ENCODE results near the gene COL24A1. TPM values are rescaled to one million over a fixed set of nuclear protein-coding genes. Genes with fewer than 3 reads are reported as not detected.

COL24A1 gene
- total and polyA plus RNA-seq, 2 of the 8 experiments (the other 6 are each of a cell fraction or from before 2014, with no cell fraction given) = 0.23 to 1.1 TPM

DNA sequence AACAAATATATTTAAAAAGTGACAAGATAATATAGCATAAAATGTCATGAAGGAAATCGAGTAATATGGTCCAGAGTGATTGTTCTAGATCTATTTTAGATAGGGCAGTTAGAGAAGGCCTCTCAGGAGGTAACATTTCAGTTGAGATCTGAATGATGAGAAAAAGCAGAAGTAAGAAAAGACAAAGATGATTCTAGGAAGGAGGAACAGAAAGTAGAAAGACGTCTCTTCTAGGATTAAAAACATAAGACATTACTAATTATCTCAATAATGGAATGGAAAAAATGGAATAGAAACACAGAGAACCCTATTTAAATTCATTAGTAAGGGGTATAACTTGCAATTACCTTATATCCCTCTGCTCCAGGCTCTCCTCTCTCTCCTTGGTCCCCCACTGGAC lies 318.3 kb downstream of the COL24A1 start:
- no peak overlapping the region for H2BK120ac ChIP-seq (replicated peaks; ENCODE audit: low read depth, low read length)
- H3K27me3 ChIP-seq (replicated peaks in 1 of 4; ENCODE audit: control insufficient read depth in 3 of 4, extremely low read depth in 1 of 4, insufficient read depth in 3 of 4, low read length in 3 of 4) = no peaks in the 10 kb centered on the region
- CTCF ChIA-PET (ENCODE audit: partially characterized antibody) = no interaction called here
- H3K18ac ChIP-seq (ENCODE audit: extremely low read depth, low read length) = no peak overlapping the region
- no peak overlapping the region for H3K14ac ChIP-seq (ENCODE audit: insufficient read length)
- no peaks in the 10 kb centered on the region for H4K20me1 ChIP-seq (replicated peaks in 1 of 2; ENCODE audit: control insufficient read depth in 1 of 2, insufficient read depth in 2 of 2, low read length in 2 of 2)
- H3K36me3 ChIP-seq (ENCODE audit: control insufficient read depth in 2 of 4, insufficient read depth in 4 of 4, low read length in 3 of 4) = no peaks in the 10 kb centered on the region
- H4K91ac ChIP-seq (replicated peaks; ENCODE audit: insufficient read length, low read length) = no peak overlapping the region
- H2BK5ac ChIP-seq (ENCODE audit: low read depth, low read length) = no peak overlapping the region
- H3K79me2 ChIP-seq (ENCODE audit: control insufficient read depth in 1 of 2, insufficient read depth in 2 of 2, low read length in 2 of 2) = no peaks in the 10 kb centered on the region
- H2BK12ac ChIP-seq (ENCODE audit: low read depth, low read length) = no peak overlapping the region
- no peaks in the 10 kb centered on the region for H3K4me1 ChIP-seq (replicated peaks in 1 of 4; ENCODE audit: control insufficient read depth in 3 of 4, insufficient read depth in 4 of 4, low read length in 3 of 4)
- no peak overlapping the region for H2BK20ac ChIP-seq (ENCODE audit: low read length)
- no peak overlapping the region for H3K9ac ChIP-seq (replicated peaks in 1 of 4; ENCODE audit: extremely low read depth in 1 of 4, low read depth in 3 of 4, low read length in 3 of 4)
- H3K23me2 ChIP-seq (ENCODE audit: low read depth, low read length) = no peaks in the 10 kb centered on the region
- H4K8ac ChIP-seq (ENCODE audit: extremely low read depth, insufficient read depth, low read length) = no peak overlapping the region
- H2AK5ac ChIP-seq (ENCODE audit: low read depth, low read length) = no peak overlapping the region
- WGBS, 2 experiments (ENCODE audit: extremely low coverage in 1 of 2, insufficient coverage in 1 of 2, insufficient read length in 1 of 2, insufficient replicate concordance in 2 of 2, low coverage in 1 of 2, low lambda C conversion rate in 2 of 2, missing lambda C conversion rate in 1 of 2) = 77% methylated on average over 2 of the region's 2 CpGs; no CpG with 5 or more reads in 1 of the 2 experiments
- no peak overlapping the region for H3K27ac ChIP-seq (ENCODE audit: low read depth, low read length)
- DNase-seq (ENCODE audit: low read depth in 1 of 2, low spot score in 2 of 2) (no peak), FAIRE-seq (no peak)
- no peak overlapping the region for H4K5ac ChIP-seq (ENCODE audit: insufficient read length, low read depth, low read length)
- H3K9me3 ChIP-seq (ENCODE audit: insufficient read depth in 2 of 2, low read depth in 1 of 2, low read length in 1 of 2) = no peaks in the 10 kb centered on the region
- POLR2A ChIA-PET (ENCODE audit: partially characterized antibody) = interaction anchor here (1.3 kb wide), 1 partner anchor 29 kb away, joined by 3 read pairs; no protein-coding TSS in a partner anchor
- no peak overlapping the region for H3K23ac ChIP-seq (ENCODE audit: insufficient read length)
- no peaks in the 10 kb centered on the region for H3K79me1 ChIP-seq (ENCODE audit: low read depth, low read length)
- H2BK15ac ChIP-seq (ENCODE audit: low read length) = no peak overlapping the region
- H3K4ac ChIP-seq (replicated peaks; ENCODE audit: insufficient read length, low read depth, low read length) = no peak overlapping the region
- H2AFZ ChIP-seq (ENCODE audit: low read length) = no peak overlapping the region
- no peak overlapping the region for H3K56ac ChIP-seq (replicated peaks; ENCODE audit: insufficient read length, low read depth, low read length)
- H3K4me2 ChIP-seq (ENCODE audit: insufficient read depth in 1 of 2, low read depth in 2 of 2, low read length in 2 of 2) = no peak overlapping the region
- no peak overlapping the region for H3K4me3 ChIP-seq (ENCODE audit: extremely low read depth in 1 of 4, insufficient read depth in 2 of 4, low read depth in 3 of 4, low read length in 4 of 4)
- TF ChIP-seq FOSL1 (IDR thresholded peaks at IDR 0.05; ENCODE audit: insufficient read depth, low read depth, low read length) (no peak), RXRA (IDR thresholded peaks at IDR 0.05; ENCODE audit: insufficient read depth, low read depth, low read length) (no peak), KDM5A (IDR thresholded peaks at IDR 0.05; ENCODE audit: low read length) (no peak), GABPA (IDR thresholded peaks at IDR 0.05; ENCODE audit: borderline replicate concordance, insufficient read depth, low read length) (no peak), POLR2AphosphoS5 (IDR thresholded peaks at IDR 0.05; ENCODE audit: low read depth, low read length) (no peak), ASH2L (IDR thresholded peaks at IDR 0.05; ENCODE audit: low read length) (no peak), SRF (IDR thresholded peaks at IDR 0.05; ENCODE audit: low read depth, low read length) (no peak), JUND (IDR thresholded peaks at IDR 0.05; ENCODE audit: low read length) (no peak), HDAC2 (IDR thresholded peaks at IDR 0.05; ENCODE audit: borderline replicate concordance in 1 of 2, low read depth in 2 of 2, low read length in 2 of 2) (no peak), TAF7 (optimal IDR thresholded peaks at IDR 0.05; ENCODE audit: borderline replicate concordance, low read depth, low read length) (no peak), SIN3A (conservative IDR thresholded peaks at IDR 0.05 in 1 of 2, IDR thresholded peaks at IDR 0.05 in 1 of 2; ENCODE audit: low read depth in 1 of 2, low read length in 2 of 2) (no peak), SP4 (IDR thresholded peaks at IDR 0.05; ENCODE audit: low read length) (no peak)
- TF ChIP-seq, protein P1, sequence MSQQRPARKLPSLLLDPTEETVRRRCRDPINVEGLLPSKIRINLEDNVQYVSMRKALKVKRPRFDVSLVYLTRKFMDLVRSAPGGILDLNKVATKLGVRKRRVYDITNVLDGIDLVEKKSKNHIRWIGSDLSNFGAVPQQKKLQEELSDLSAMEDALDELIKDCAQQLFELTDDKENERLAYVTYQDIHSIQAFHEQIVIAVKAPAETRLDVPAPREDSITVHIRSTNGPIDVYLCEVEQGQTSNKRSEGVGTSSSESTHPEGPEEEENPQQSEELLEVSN (IDR thresholded peaks at IDR 0.05) = no peak

All from H1 (cell line).